AG10803 (cell line): Measurements from ENCODE around the gene TACR1.
A peak's percentile ranks its signal among the peaks of the same experiment; 100 is the strongest.

Experiments used
- DNase-seq: peaks from one replicate; pipeline ENCODE4 v3.0.0; 2010; ENCODE audit warnings: low read depth
- H3K4me3 ChIP-seq: 2 replicates; pipeline ENCODE4 v1.5.1; 2011; ENCODE audit warnings: mild to moderate bottlenecking, low read length, control low read depth
- CTCF ChIP-seq: conservative IDR thresholded peaks from 2 replicates; pipeline ENCODE4 v1.5.1; 2011; ENCODE audit warnings: mild to moderate bottlenecking, low read length, control low read depth, inconsistent platforms

Gene TACR1

GRCh38 chr2:75027886-75028285 is 171.4 kb downstream of the TACR1 start:
- no peak for TF ChIP-seq CTCF
- H3K4me3 ChIP-seq: no peak overlapping the region
- no peak for DNase-seq

- H3K4me3 ChIP-seq: no peak overlapping the region
- no peak for DNase-seq
- no peak for TF ChIP-seq CTCF
These were observed 173.5 kb downstream of the TACR1 start for GRCh38 chr2:75025633-75026380.

GRCh38 chr2:75025216-75025615 is 174.1 kb downstream of the TACR1 start:
- no peak for TF ChIP-seq CTCF
- no peak for DNase-seq
- no peak overlapping the region for H3K4me3 ChIP-seq

- peak; percentile 15 for DNase-seq
- no peak for TF ChIP-seq CTCF
- H3K4me3 ChIP-seq: no peak overlapping the region
These were observed 175.5 kb downstream of the TACR1 start for GRCh38 chr2:75023666-75024455.

- H3K4me3 ChIP-seq: no peak overlapping the region
- peak; percentile 68 for DNase-seq
- TF ChIP-seq CTCF: no peak
These were observed 176.8 kb downstream of the TACR1 start for GRCh38 chr2:75022516-75022915.

- no peak for TF ChIP-seq CTCF
- no peak overlapping the region for H3K4me3 ChIP-seq
- DNase-seq: peak; percentile 89
These were observed 177.6 kb downstream of the TACR1 start for GRCh38 chr2:75021672-75022071.

- no peak overlapping the region for H3K4me3 ChIP-seq
- no peak for TF ChIP-seq CTCF
- no peak for DNase-seq
These were observed 178.8 kb downstream of the TACR1 start for GRCh38 chr2:75020476-75020875.
